Measurements from ENCODE around the gene RASGRP3.

RASGRP3 gene

GRCh38 chr2:33552758-33553461 is 76.5 kb downstream of the RASGRP3 start:
- Histone ChIP-seq H3K9ac (ENCODE audit: low read depth, low read length) (no peak overlapping the region), H3K9me3 (ENCODE audit: insufficient read depth, low read depth, low read length) (no peaks in the 10 kb centered on the region), H3K36me3 (ENCODE audit: insufficient read depth, low read length) (no peaks in the 10 kb centered on the region), H3K27me3 (ENCODE audit: insufficient read depth, low read length) (no peaks in the 10 kb centered on the region), H3K4me1 (ENCODE audit: insufficient read depth, low read length) (peaks cover 12% of the 10 kb centered on the region; the same call in 1 of the 2 replicates), H3K4me3 (ENCODE audit: low read length) (no peak overlapping the region), H3K27ac (ENCODE audit: low read depth, low read length) (no peak overlapping the region)
- WGBS, result 84% methylated on average over 1 of the region's 1 CpG

DNA sequence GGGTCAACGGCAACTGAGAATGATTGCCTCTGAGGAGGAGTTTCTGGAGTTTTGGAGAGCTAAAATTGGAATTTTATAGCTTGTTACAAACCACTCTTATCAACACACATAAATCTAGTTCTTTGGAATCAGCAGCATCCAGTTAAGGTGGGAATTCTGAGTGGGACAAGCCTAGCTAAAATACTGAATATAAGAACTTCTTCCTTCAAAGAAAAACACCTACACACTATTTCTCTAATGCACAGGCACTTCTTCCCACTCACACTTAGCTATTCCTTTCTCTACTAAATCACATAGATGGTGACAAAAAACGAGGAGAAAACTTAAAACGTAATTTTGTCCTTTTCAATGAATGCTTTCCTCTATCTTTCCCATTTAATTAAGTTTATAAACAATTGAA is 79.2 kb downstream of the RASGRP3 start:
- peaks cover 12% of the 10 kb centered on the region; the same call in 1 of the 2 replicates for H3K4me1 ChIP-seq (ENCODE audit: insufficient read depth, low read length)
- no peak overlapping the region for H3K9ac ChIP-seq (ENCODE audit: low read depth, low read length)
- no peak overlapping the region for H3K4me3 ChIP-seq (ENCODE audit: low read length)
- no peaks in the 10 kb centered on the region for H3K27me3 ChIP-seq (ENCODE audit: insufficient read depth, low read length)
- H3K27ac ChIP-seq (ENCODE audit: low read depth, low read length), result no peak overlapping the region
- H3K9me3 ChIP-seq (ENCODE audit: insufficient read depth, low read depth, low read length), result no peaks in the 10 kb centered on the region
- no peaks in the 10 kb centered on the region for H3K36me3 ChIP-seq (ENCODE audit: insufficient read depth, low read length)
- 88% methylated on average over 3 of the region's 3 CpGs for WGBS

DNA sequence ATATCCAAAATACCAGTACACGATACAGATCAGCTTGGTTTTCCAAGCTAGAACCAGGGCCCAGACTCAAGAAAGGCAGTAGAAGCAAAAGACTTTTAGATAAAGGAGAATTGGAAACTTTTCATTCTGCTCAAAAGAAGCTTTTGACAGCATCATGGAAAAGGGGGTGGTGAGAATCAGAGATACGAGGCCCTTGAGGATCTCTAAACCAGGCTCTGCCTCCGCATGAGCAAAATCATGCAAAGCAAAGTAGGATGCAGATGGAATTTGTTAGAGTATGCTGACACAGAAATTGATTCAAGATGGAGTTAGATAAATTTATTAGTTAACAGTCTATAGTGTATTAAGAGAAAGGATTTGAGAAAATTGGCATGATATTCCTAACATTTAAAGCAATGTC is 82.9 kb downstream of the RASGRP3 start:
- Histone ChIP-seq H3K36me3 (ENCODE audit: insufficient read depth, low read length) (no peaks in the 10 kb centered on the region), H3K27ac (ENCODE audit: low read depth, low read length) (no peak overlapping the region), H3K9me3 (ENCODE audit: insufficient read depth, low read depth, low read length) (no peaks in the 10 kb centered on the region), H3K27me3 (ENCODE audit: insufficient read depth, low read length) (no peaks in the 10 kb centered on the region), H3K9ac (ENCODE audit: low read depth, low read length) (no peak overlapping the region), H3K4me1 (ENCODE audit: insufficient read depth, low read length) (peaks cover 12% of the 10 kb centered on the region; the same call in 1 of the 2 replicates), H3K4me3 (ENCODE audit: low read length) (no peak overlapping the region)
- WGBS, result 98% methylated on average over 3 of the region's 3 CpGs

DNA sequence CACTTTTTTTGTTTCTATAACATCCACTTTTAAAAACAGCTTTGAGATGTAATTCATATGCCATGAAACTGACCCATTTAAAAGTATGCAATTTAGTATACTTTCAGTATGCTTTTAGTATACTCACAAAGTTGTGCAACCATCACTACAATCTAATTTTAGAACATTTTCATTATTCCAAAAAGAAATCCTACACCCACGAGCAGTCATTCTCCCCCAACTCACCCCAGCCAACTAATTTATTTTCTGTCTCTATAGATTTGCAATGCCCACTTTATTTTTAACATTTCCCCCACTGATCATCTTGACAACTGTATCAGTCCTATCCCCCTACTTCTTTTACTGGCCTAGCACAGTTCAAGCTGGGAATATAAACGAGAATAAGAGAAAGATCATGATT is 83.6 kb downstream of the RASGRP3 start:
- Histone ChIP-seq H3K4me1 (ENCODE audit: insufficient read depth, low read length) (peaks cover 10% of the 10 kb centered on the region; the same call in 1 of the 2 replicates), H3K27ac (ENCODE audit: low read depth, low read length) (no peak overlapping the region), H3K27me3 (ENCODE audit: insufficient read depth, low read length) (no peaks in the 10 kb centered on the region), H3K4me3 (ENCODE audit: low read length) (no peak overlapping the region), H3K36me3 (ENCODE audit: insufficient read depth, low read length) (no peaks in the 10 kb centered on the region), H3K9ac (ENCODE audit: low read depth, low read length) (no peak overlapping the region), H3K9me3 (ENCODE audit: insufficient read depth, low read depth, low read length) (no peaks in the 10 kb centered on the region)
- 86% methylated on average over 2 of the region's 2 CpGs for WGBS

DNA sequence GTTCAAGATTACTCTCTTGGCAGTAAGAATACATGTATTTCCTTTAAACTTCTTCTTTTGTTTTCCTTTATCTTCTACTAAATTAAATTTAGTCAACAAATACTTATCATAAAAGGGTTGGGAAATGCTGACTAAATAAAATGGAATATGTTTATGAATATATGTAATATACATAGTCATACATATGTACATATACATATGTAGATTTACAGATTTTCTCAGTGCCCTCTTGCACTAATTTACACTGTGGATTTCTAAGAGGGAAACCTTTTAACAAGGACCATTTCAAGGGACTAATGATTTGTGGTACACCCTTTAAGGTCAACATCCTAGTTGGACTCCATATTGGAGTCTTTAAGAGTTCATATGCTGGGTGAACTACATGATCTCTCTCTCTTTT is 85.4 kb downstream of the RASGRP3 start:
- Histone ChIP-seq H3K27me3 (ENCODE audit: insufficient read depth, low read length) (no peaks in the 10 kb centered on the region), H3K9me3 (ENCODE audit: insufficient read depth, low read depth, low read length) (no peaks in the 10 kb centered on the region), H3K4me3 (ENCODE audit: low read length) (no peak overlapping the region), H3K27ac (ENCODE audit: low read depth, low read length) (no peak overlapping the region), H3K9ac (ENCODE audit: low read depth, low read length) (no peak overlapping the region), H3K4me1 (ENCODE audit: insufficient read depth, low read length) (no peaks in the 10 kb centered on the region), H3K36me3 (ENCODE audit: insufficient read depth, low read length) (no peaks in the 10 kb centered on the region)

DNA sequence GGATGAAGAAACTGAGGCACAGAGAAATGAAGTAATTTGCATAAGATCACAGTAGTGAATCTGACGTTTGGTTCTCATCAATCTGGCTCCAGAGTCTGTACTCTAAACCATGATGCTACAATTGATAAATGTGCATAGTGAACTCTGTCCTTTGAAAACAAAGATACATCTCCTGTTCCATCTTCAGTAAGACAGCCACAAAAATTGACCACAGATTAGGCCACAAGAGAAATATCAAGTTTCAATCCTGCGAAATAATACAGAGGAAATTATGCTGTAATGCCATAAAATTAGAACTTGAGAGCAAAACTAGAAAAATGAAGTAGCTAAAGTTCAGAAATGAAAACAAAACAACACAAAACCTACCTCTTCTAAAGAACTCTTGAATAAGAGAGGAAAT is 94.2 kb downstream of the RASGRP3 start:
- no peaks in the 10 kb centered on the region for H3K36me3 ChIP-seq (ENCODE audit: insufficient read depth, low read length)
- H3K4me1 ChIP-seq (ENCODE audit: insufficient read depth, low read length), result no peaks in the 10 kb centered on the region
- H3K27ac ChIP-seq (ENCODE audit: low read depth, low read length), result no peak overlapping the region
- H3K9me3 ChIP-seq (ENCODE audit: insufficient read depth, low read depth, low read length), result no peaks in the 10 kb centered on the region
- WGBS, result 84% methylated on average over 2 of the region's 2 CpGs
- H3K4me3 ChIP-seq (ENCODE audit: low read length), result no peak overlapping the region
- H3K27me3 ChIP-seq (ENCODE audit: insufficient read depth, low read length), result no peaks in the 10 kb centered on the region
- no peak overlapping the region for H3K9ac ChIP-seq (ENCODE audit: low read depth, low read length)

DNA sequence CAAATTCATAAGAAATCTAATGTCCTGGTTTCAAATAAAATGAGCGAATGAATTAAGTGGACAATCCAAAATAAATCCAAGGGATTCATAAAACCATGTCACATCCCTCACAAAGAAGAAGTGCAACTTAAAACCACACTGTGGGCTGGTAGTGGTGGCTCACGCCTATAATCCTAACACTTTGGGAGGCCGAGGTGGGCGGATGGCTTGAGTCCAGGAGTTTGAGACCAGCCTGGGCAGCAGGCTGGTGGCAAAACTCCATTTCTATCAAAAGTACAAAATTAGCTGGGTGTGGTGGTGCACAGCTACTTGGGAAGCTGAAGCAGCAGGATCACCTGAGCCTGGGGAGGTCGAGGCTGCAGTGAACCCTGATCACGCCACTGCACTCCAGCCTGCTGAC is 97.2 kb downstream of the RASGRP3 start:
- no peaks in the 10 kb centered on the region for H3K27me3 ChIP-seq (ENCODE audit: insufficient read depth, low read length)
- peaks cover 11% of the 10 kb centered on the region for H3K4me1 ChIP-seq (ENCODE audit: insufficient read depth, low read length)
- no peak overlapping the region for H3K9ac ChIP-seq (ENCODE audit: low read depth, low read length)
- WGBS, result 95% methylated on average over 6 of the region's 6 CpGs
- no peaks in the 10 kb centered on the region for H3K36me3 ChIP-seq (ENCODE audit: insufficient read depth, low read length)
- H3K4me3 ChIP-seq (ENCODE audit: low read length), result no peak overlapping the region
- H3K9me3 ChIP-seq (ENCODE audit: insufficient read depth, low read depth, low read length), result no peaks in the 10 kb centered on the region
- no peak overlapping the region for H3K27ac ChIP-seq (ENCODE audit: low read depth, low read length)

GRCh38 chr2:33577084-33577483 is 100.6 kb downstream of the RASGRP3 start:
- H3K4me3 ChIP-seq (ENCODE audit: low read length), result no peak overlapping the region
- H3K27me3 ChIP-seq (ENCODE audit: insufficient read depth, low read length), result no peaks in the 10 kb centered on the region
- no peaks in the 10 kb centered on the region for H3K9me3 ChIP-seq (ENCODE audit: insufficient read depth, low read depth, low read length)
- WGBS, result 87% methylated on average over 8 of the region's 8 CpGs
- no peak overlapping the region for H3K27ac ChIP-seq (ENCODE audit: low read depth, low read length)
- peaks cover 19% of the 10 kb centered on the region for H3K4me1 ChIP-seq (ENCODE audit: insufficient read depth, low read length)
- no peaks in the 10 kb centered on the region for H3K36me3 ChIP-seq (ENCODE audit: insufficient read depth, low read length)
- no peak overlapping the region for H3K9ac ChIP-seq (ENCODE audit: low read depth, low read length)

DNA sequence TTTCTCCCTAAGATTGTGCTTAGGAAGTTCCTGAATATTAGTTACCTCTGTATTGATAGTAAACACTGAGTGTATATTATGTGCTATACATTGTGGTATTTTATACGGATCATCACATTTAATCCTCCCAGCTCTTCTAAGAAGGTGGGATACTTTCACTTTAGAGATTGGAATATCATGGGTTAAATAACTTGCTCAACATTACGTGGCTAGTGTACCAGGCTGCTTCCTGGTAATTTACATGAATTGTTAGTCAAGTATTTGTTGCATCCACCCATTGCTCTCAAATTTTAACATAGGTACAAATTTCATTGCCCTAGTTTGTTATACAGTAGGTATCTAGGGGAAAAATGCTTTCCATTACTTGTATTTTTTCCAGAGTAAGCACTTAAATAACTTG is 101.2 kb downstream of the RASGRP3 start:
- H3K4me1 ChIP-seq (ENCODE audit: insufficient read depth, low read length), result peaks cover 25% of the 10 kb centered on the region
- no peak overlapping the region for H3K27ac ChIP-seq (ENCODE audit: low read depth, low read length)
- WGBS, result 89% methylated on average over 1 of the region's 2 CpGs
- no peaks in the 10 kb centered on the region for H3K9me3 ChIP-seq (ENCODE audit: insufficient read depth, low read depth, low read length)
- no peak overlapping the region for H3K9ac ChIP-seq (ENCODE audit: low read depth, low read length)
- H3K27me3 ChIP-seq (ENCODE audit: insufficient read depth, low read length), result no peaks in the 10 kb centered on the region
- H3K4me3 ChIP-seq (ENCODE audit: low read length), result no peak overlapping the region
- H3K36me3 ChIP-seq (ENCODE audit: insufficient read depth, low read length), result no peaks in the 10 kb centered on the region

DNA sequence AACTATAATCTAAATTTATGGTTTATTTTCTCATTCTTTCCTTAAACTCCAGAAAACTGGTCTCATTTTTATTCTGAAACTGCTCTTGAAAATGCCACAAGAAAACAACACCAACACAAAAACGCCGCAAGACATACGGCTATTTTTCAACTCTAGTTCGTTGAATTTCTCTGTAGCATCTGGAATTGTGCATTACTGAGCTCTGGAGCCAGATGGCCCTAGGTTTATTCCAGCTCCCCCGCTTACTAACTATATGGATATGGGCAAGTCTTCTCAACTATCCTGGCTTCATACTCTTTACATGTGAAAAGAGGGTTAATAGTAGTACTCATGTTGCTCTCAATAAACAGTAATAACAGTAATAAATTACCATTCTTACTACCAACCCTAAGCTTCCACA is 102.8 kb downstream of the RASGRP3 start:
- Histone ChIP-seq H3K9ac (ENCODE audit: low read depth, low read length) (no peak overlapping the region), H3K4me3 (ENCODE audit: low read length) (no peak overlapping the region), H3K36me3 (ENCODE audit: insufficient read depth, low read length) (peaks cover 3% of the 10 kb centered on the region; the same call in 1 of the 2 replicates), H3K4me1 (ENCODE audit: insufficient read depth, low read length) (peaks cover 36% of the 10 kb centered on the region), H3K27ac (ENCODE audit: low read depth, low read length) (no peak overlapping the region), H3K9me3 (ENCODE audit: insufficient read depth, low read depth, low read length) (no peaks in the 10 kb centered on the region), H3K27me3 (ENCODE audit: insufficient read depth, low read length) (no peaks in the 10 kb centered on the region)
- WGBS, result 98% methylated on average over 4 of the region's 5 CpGs

- H3K27ac ChIP-seq (ENCODE audit: low read depth, low read length), result no peak overlapping the region
- H3K36me3 ChIP-seq (ENCODE audit: insufficient read depth, low read length), result peaks cover 29% of the 10 kb centered on the region
- no peak overlapping the region for H3K9ac ChIP-seq (ENCODE audit: low read depth, low read length)
- H3K4me3 ChIP-seq (ENCODE audit: low read length), result no peak overlapping the region
- no peaks in the 10 kb centered on the region for H3K9me3 ChIP-seq (ENCODE audit: insufficient read depth, low read depth, low read length)
- no peaks in the 10 kb centered on the region for H3K27me3 ChIP-seq (ENCODE audit: insufficient read depth, low read length)
- WGBS, result 91% methylated on average over 5 of the region's 5 CpGs
- peaks cover 38% of the 10 kb centered on the region for H3K4me1 ChIP-seq (ENCODE audit: insufficient read depth, low read length)
These were observed 105.4 kb downstream of the RASGRP3 start for GRCh38 chr2:33581872-33582271.
